ENCODE data around the gene SORCS2. TPM values are rescaled to one million over a fixed set of nuclear protein-coding genes. Genes with fewer than 3 reads are reported as not detected.

The SORCS2 gene
- total RNA-seq, 4 donors from 2014 or later = 0.19 to 0.85 (median 0.66) TPM

DNA sequence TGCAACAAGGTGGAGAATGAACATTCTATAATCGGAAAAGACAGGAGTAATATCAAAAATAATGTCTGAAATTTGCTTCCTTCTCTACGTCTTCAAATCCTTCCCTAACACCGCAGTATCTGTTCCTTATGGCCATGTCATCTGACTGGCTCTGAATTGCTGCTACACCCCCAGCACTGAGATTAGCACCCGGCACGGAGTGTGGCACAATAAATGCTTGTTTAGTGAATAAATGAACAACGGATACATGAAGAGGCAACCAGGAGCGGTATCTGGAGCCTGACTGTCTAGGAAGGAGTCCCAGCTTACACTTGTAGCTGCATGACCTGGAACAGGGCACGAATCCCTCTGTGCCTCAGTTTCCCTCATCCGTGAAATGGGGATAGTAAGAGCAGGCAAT, 583.1 kb downstream of the SORCS2 start:
- TF ChIP-seq CTCF (IDR thresholded peaks at IDR 0.05; ENCODE audit: low read depth) = no peak

- TF ChIP-seq CTCF (IDR thresholded peaks at IDR 0.05; ENCODE audit: low read depth) = no peak
Measured at GRCh38 chr4:7777017-7777710, 584.8 kb downstream of the SORCS2 start.

DNA sequence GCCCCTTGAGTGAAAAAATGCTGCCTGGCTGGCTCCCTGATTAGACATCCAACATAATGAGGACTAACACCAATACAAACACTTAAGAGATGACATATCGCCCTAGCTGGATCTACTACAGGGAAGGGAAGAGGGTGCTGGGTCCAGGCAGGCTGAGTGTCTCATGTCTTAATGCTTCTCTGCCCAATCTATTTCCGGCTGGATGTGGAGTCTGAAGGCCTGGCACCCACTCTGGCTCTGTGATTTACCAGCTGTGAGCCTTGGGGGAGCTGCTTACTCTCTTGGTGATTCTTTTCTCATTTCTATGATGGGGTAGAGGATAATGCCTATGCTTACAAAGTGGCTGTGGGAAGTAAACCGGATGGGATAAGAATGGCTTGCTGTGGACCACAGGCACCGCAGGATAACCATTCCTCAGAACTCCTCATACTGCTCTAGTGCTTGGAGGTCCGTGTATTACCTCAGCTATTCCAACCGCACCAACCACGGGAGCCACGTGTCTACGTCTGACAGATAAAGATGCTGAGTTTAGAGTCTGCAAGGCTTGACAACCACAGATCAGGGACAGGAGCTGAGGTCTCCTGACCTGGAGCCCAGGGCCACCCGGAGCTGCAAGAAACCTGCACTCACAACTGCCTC, 585.7 kb downstream of the SORCS2 start:
- TF ChIP-seq CTCF (IDR thresholded peaks at IDR 0.05; ENCODE audit: low read depth) = no peak

DNA sequence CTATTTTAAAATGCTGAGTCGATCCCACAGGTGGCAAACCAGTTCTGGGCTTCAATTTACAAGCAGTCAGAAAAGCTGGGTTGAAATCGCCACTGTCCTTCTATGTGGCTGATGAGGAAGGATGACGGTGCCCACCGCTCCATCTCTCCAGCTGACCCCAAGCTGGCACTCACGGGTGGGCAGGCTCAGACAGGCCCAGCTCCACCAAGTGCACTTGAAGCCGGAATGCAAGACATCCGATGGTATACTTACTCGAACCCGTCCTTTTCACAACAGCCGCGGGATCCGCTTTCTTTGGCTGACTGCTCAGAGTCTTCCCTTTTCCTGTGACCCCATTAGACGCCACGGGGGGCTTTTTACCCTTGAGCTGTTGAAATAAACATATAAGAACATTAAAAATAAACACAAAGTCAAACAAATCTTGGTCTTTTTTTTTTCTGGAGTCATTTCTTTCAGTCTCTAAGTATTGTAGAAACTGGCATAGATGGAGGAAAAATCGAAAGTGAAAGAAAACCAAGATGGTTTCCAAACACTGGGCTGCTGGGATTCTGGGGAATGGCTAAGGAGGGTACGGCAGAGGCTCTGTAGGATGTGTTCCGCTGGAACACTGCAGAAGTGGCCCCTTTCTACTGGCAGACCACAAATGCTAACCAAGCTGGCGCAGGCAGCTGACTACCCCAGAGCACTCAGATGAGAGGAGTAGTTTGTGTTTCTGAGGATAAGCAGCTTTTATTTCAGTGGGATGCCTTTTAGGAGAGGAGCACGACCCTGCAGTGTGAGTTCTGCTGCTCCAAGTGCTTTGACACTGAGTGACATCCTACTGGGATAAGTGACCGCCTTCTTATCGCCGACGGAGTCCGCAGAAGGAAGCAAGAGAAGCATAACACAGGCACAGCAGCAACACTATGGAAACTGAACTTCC, 586.4 kb downstream of the SORCS2 start:
- TF ChIP-seq CTCF (IDR thresholded peaks at IDR 0.05; ENCODE audit: low read depth) = no peak

DNA sequence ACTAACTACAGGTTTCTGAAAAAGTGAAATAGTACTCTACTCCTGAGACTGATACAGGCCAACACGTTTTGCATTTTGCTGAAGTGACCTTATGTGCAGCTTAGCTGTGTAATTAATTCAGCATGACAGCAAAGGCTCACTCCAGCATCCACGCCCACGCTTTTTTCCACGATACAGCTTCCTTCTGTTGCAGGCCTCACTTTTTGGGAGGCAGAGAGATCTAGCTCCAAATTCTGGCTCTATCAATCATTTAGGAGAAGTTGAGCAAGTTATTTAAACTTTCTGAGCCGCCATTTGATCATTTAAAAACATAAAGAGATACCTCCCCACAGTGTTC, 587.1 kb downstream of the SORCS2 start:
- no peak for TF ChIP-seq CTCF (IDR thresholded peaks at IDR 0.05; ENCODE audit: low read depth)

DNA sequence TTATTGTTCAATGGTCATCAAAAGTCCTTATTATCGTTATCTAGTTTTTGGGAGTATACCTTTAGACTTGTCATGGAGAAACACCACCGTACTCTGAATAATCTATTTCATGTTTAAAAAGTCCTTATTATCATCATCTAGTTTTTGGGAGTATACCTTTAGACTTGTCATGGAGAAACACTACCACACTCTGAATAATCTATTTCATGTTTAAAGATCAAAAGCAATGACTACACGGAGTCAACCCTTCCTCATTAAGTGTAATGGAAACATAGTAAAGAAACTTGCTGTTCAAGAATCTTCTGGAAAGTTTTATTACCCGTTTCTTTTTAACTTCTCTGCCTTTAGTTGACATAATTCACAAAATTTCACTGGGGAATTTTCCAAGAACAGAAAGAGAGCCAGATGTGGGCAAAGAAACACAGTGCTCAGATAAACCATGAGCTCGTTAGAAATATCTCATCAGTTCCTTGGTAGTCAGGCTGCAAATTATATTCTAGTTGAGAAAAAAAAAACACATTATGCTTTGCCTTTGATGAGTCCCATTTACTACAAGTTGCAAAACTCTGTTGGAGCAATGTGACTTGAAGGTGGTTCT, 588.5 kb downstream of the SORCS2 start:
- TF ChIP-seq CTCF (IDR thresholded peaks at IDR 0.05; ENCODE audit: low read depth) = no peak

DNA sequence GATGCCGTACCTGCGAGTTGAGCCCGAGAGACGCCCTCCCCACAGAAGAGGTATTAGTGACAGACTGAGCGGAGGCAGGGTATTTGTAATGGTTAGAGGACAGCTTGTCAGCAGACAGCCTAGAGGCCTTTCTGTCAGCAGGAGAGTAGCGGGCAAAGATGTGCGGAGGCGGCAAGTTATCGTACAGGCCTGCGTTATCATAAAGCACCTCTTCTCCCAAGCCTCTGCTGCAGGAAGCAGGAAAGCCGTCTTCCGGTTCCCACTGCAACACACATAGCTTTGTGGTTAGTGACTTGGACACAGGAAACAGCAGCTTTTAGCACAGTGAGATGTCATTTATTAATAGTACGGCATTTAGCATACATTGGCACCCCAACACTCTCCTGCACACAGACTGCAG, 589.0 kb downstream of the SORCS2 start:
- no peak for TF ChIP-seq CTCF (IDR thresholded peaks at IDR 0.05; ENCODE audit: low read depth)
